ENCODE measurements around the gene FIP1L1.
"Not testable (repeated sequence)": the region's sequence is repeated elsewhere in the genome, so short reads cannot be mapped to it uniquely, and the experiment has no call there.

FIP1L1 gene

GRCh38 chr4:53466576-53466975 is 89.1 kb downstream of the FIP1L1 start:
- in situ Hi-C loops (cut with MboI; ENCODE audit: low sequenced_read_pairs), result not testable (repeated sequence)

GRCh38 chr4:53476232-53477037 is 99.0 kb downstream of the FIP1L1 start:
- in situ Hi-C loops (cut with MboI; ENCODE audit: low sequenced_read_pairs), result no loop called here

- in situ Hi-C loops (cut with MboI; ENCODE audit: low sequenced_read_pairs), result no loop called here
These were observed 99.7 kb downstream of the FIP1L1 start for GRCh38 chr4:53477038-53477565.

GRCh38 chr4:53477636-53478035 is 100.2 kb downstream of the FIP1L1 start:
- in situ Hi-C loops (cut with MboI; ENCODE audit: low sequenced_read_pairs), result no loop called here

- in situ Hi-C loops (cut with MboI; ENCODE audit: low sequenced_read_pairs), result no loop called here
These were observed 101.4 kb downstream of the FIP1L1 start for GRCh38 chr4:53478671-53479456.

- in situ Hi-C loops (cut with MboI; ENCODE audit: low sequenced_read_pairs), result no loop called here
These were observed 102.5 kb downstream of the FIP1L1 start for GRCh38 chr4:53479736-53480525.

- in situ Hi-C loops (cut with MboI; ENCODE audit: low sequenced_read_pairs), result no loop called here
These were observed 103.5 kb downstream of the FIP1L1 start for GRCh38 chr4:53480909-53481308.

- in situ Hi-C loops (cut with MboI; ENCODE audit: low sequenced_read_pairs), result no loop called here
These were observed 104.1 kb downstream of the FIP1L1 start for GRCh38 chr4:53481586-53481985.

- in situ Hi-C loops (cut with MboI; ENCODE audit: low sequenced_read_pairs), result no loop called here
These were observed 105.8 kb downstream of the FIP1L1 start for GRCh38 chr4:53483250-53483649.

- in situ Hi-C loops (cut with MboI; ENCODE audit: low sequenced_read_pairs), result no loop called here
These were observed 107.6 kb downstream of the FIP1L1 start for GRCh38 chr4:53484911-53485657.

GRCh38 chr4:53485658-53486040 is 108.2 kb downstream of the FIP1L1 start:
- in situ Hi-C loops (cut with MboI; ENCODE audit: low sequenced_read_pairs), result no loop called here

- in situ Hi-C loops (cut with MboI; ENCODE audit: low sequenced_read_pairs), result no loop called here
These were observed 110.3 kb downstream of the FIP1L1 start for GRCh38 chr4:53487766-53488165.

- in situ Hi-C loops (cut with MboI; ENCODE audit: low sequenced_read_pairs), result no loop called here
These were observed 111.9 kb downstream of the FIP1L1 start for GRCh38 chr4:53489279-53489889.

- in situ Hi-C loops (cut with MboI; ENCODE audit: low sequenced_read_pairs), result no loop called here
These were observed 112.9 kb downstream of the FIP1L1 start for GRCh38 chr4:53490161-53490956.

- in situ Hi-C loops (cut with MboI; ENCODE audit: low sequenced_read_pairs), result no loop called here
These were observed 113.7 kb downstream of the FIP1L1 start for GRCh38 chr4:53490965-53491622.

- in situ Hi-C loops (cut with MboI; ENCODE audit: low sequenced_read_pairs), result no loop called here
These were observed 117.4 kb downstream of the FIP1L1 start for GRCh38 chr4:53494851-53495250.

- in situ Hi-C loops (cut with MboI; ENCODE audit: low sequenced_read_pairs), result no loop called here
These were observed 120.2 kb downstream of the FIP1L1 start for GRCh38 chr4:53497487-53498244.

- in situ Hi-C loops (cut with MboI; ENCODE audit: low sequenced_read_pairs), result no loop called here
These were observed 121.3 kb downstream of the FIP1L1 start for GRCh38 chr4:53498706-53499105.

Measured in hTERT RPE-1 (cell line).